Measurements from ENCODE around the gene CASTOR2.

The CASTOR2 gene

GRCh38 chr7:75019800-75020199, 55.3 kb downstream of the CASTOR2 start:
- TF ChIP-seq CTCF (IDR thresholded peaks at IDR 0.05): no peak

GRCh38 chr7:75024922-75025321, 60.4 kb downstream of the CASTOR2 start:
- no peak overlapping the region for H3K27ac ChIP-seq
- TF ChIP-seq CTCF (IDR thresholded peaks at IDR 0.05): no peak
- H3K4me3 ChIP-seq: no peak overlapping the region
- DNase-seq (ENCODE audit: low spot score): no peak

More at GRCh38 chr7:75019800-75020199, 55.3 kb downstream of the CASTOR2 start:
- H3K27ac ChIP-seq: no peak overlapping the region
- no peak overlapping the region for H3K4me3 ChIP-seq
- no peak for DNase-seq (ENCODE audit: low spot score)

GRCh38 chr7:75028299-75028698, 63.8 kb downstream of the CASTOR2 start:
- no peak overlapping the region for H3K4me3 ChIP-seq
- no peak for TF ChIP-seq CTCF (IDR thresholded peaks at IDR 0.05)
- no peak overlapping the region for H3K27ac ChIP-seq
- no peak for DNase-seq (ENCODE audit: low spot score)

- no peak for DNase-seq (ENCODE audit: low spot score)
- Histone ChIP-seq H3K27ac (no peak overlapping the region), H3K4me3 (no peak overlapping the region)
- no peak for TF ChIP-seq CTCF (IDR thresholded peaks at IDR 0.05)
Observed at GRCh38 chr7:75033064-75033463, 68.6 kb downstream of the CASTOR2 start.

GRCh38 chr7:75033826-75034225, 69.3 kb downstream of the CASTOR2 start:
- no peak overlapping the region for H3K27ac ChIP-seq
- TF ChIP-seq CTCF (IDR thresholded peaks at IDR 0.05): no peak
- no peak for DNase-seq (ENCODE audit: low spot score)
- no peak overlapping the region for H3K4me3 ChIP-seq

- no peak overlapping the region for H3K4me3 ChIP-seq
- no peak overlapping the region for H3K27ac ChIP-seq
- no peak for TF ChIP-seq CTCF (IDR thresholded peaks at IDR 0.05)
- no peak for DNase-seq (ENCODE audit: low spot score)
Observed at GRCh38 chr7:75038508-75038907, 74.0 kb downstream of the CASTOR2 start.

GRCh38 chr7:75039166-75039565, 74.7 kb downstream of the CASTOR2 start:
- TF ChIP-seq CTCF (IDR thresholded peaks at IDR 0.05): no peak
- DNase-seq (ENCODE audit: low spot score): no peak
- no peak overlapping the region for H3K27ac ChIP-seq
- no peak overlapping the region for H3K4me3 ChIP-seq

All from coronary artery (tissue), 2 donors.